Measurements from ENCODE around the gene DARS2.
"Not testable (repeated sequence)": the region's sequence is repeated elsewhere in the genome, so short reads cannot be mapped to it uniquely, and the experiment has no call there.

Gene DARS2

GRCh38 chr1:173862146-173862768, 37.8 kb downstream of the DARS2 start:
- DNase-seq (ENCODE audit: low read depth): peak; percentile 57

- peak; percentile 34 for DNase-seq (ENCODE audit: low read depth)
Observed at GRCh38 chr1:173862769-173863223, 38.3 kb downstream of the DARS2 start.

- no peak for DNase-seq (ENCODE audit: low read depth)
Observed at GRCh38 chr1:173863224-173864161, 39.0 kb downstream of the DARS2 start.

- no peak for DNase-seq (ENCODE audit: low read depth)
Observed at GRCh38 chr1:173864179-173864867, 39.9 kb downstream of the DARS2 start.

- no peak for DNase-seq (ENCODE audit: low read depth)
Observed at GRCh38 chr1:173865468-173866164, 41.1 kb downstream of the DARS2 start.

- DNase-seq (ENCODE audit: low read depth): no peak
Observed at GRCh38 chr1:173866413-173867115, 42.1 kb downstream of the DARS2 start.

- no peak for DNase-seq (ENCODE audit: low read depth)
Observed at GRCh38 chr1:173867141-173867752, 42.8 kb downstream of the DARS2 start.

- DNase-seq (ENCODE audit: low read depth): peak; percentile 100
Observed at GRCh38 chr1:173867753-173868265, 43.3 kb downstream of the DARS2 start, which contains the start of gene GAS5. Gene GAS5 (minus strand): TSS chr1:173867989.

GRCh38 chr1:173868266-173869020, 44.0 kb downstream of the DARS2 start, which contains the start of gene ZBTB37:
Gene ZBTB37 (plus strand): TSS chr1:173868380. CDS start chr1:173870226, 1,846 bp downstream.
- DNase-seq (ENCODE audit: low read depth): no peak

GRCh38 chr1:173869021-173869359, 44.5 kb downstream of the DARS2 start:
- no peak for DNase-seq (ENCODE audit: low read depth)

GRCh38 chr1:173870252-173871075, 46.0 kb downstream of the DARS2 start:
- no peak for DNase-seq (ENCODE audit: low read depth)

- DNase-seq (ENCODE audit: low read depth): no peak
Observed at GRCh38 chr1:173871091-173871490, 46.6 kb downstream of the DARS2 start.

- DNase-seq (ENCODE audit: low read depth): no peak
Observed at GRCh38 chr1:173871500-173871899, 47.0 kb downstream of the DARS2 start.

GRCh38 chr1:173876732-173877131, 52.3 kb downstream of the DARS2 start:
- DNase-seq (ENCODE audit: low read depth): no peak

GRCh38 chr1:173878251-173878650, 53.8 kb downstream of the DARS2 start:
- no peak for DNase-seq (ENCODE audit: low read depth)

- DNase-seq (ENCODE audit: low read depth): not testable (repeated sequence)
Observed at GRCh38 chr1:173881117-173881516, 56.6 kb downstream of the DARS2 start.

GRCh38 chr1:173884701-173885100, 60.2 kb downstream of the DARS2 start:
- DNase-seq (ENCODE audit: low read depth): no peak

- no peak for DNase-seq (ENCODE audit: low read depth)
Observed at GRCh38 chr1:173886746-173887611, 62.5 kb downstream of the DARS2 start.

All from EH (cell line).